ENCODE results near the gene PHOSPHO1.
"Not testable (repeated sequence)": the region's sequence is repeated elsewhere in the genome, so short reads cannot be mapped to it uniquely, and the experiment has no call there.

The PHOSPHO1 gene, protein sequence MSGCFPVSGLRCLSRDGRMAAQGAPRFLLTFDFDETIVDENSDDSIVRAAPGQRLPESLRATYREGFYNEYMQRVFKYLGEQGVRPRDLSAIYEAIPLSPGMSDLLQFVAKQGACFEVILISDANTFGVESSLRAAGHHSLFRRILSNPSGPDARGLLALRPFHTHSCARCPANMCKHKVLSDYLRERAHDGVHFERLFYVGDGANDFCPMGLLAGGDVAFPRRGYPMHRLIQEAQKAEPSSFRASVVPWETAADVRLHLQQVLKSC

DNA sequence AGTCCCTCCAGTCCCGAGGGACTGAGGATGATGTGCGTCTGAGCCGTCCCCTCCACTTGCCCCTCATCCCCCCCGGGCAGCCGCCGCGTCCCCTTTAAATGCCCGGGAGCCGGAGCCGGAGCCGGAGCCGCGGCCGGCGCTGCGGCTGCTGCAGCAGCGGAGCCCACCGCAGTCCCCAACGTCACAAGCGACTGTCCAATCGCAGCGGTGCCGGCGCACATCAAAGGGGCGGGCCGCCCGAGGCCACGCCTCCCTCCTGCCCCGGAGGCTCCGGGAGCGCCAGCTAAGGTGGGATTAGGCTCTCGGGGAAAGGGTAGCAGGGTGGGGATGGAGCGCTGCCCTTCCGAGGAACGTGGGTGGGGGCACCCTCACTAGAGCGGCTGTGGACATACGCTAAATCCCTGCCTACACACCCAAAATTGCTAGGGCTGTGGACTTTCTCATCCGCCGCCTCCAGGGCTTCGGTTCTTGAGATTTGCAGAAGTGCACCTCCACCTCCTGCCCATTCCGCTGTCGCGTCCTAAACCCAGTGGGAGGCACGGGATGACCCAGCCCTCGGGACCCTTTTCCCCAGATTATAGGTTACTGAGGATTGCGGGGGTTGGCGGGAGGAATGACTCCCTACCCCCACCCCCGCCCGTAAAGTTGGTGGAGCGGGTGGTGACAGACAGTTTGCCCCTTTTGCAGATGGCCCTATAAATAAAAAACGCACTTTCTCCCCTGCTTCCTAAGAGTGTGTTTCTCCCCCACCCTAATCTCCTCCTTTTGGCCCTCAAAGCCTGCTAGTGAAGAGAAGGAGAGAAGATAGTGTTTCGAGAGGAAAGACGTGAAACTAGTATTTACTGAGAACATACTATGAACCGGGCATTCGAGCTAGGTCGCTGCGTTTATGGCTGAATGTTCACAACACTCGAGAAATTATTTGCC is at the start of gene PHOSPHO1:
TSS of gene PHOSPHO1 (minus strand) at position 152 of the 927 bp plus-strand sequence. CDS start 4,096 bp downstream, outside the sequence.
- TF ChIP-seq, protein P1, sequence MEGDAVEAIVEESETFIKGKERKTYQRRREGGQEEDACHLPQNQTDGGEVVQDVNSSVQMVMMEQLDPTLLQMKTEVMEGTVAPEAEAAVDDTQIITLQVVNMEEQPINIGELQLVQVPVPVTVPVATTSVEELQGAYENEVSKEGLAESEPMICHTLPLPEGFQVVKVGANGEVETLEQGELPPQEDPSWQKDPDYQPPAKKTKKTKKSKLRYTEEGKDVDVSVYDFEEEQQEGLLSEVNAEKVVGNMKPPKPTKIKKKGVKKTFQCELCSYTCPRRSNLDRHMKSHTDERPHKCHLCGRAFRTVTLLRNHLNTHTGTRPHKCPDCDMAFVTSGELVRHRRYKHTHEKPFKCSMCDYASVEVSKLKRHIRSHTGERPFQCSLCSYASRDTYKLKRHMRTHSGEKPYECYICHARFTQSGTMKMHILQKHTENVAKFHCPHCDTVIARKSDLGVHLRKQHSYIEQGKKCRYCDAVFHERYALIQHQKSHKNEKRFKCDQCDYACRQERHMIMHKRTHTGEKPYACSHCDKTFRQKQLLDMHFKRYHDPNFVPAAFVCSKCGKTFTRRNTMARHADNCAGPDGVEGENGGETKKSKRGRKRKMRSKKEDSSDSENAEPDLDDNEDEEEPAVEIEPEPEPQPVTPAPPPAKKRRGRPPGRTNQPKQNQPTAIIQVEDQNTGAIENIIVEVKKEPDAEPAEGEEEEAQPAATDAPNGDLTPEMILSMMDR (conservative IDR thresholded peaks at IDR 0.05): no peak
- TF ChIP-seq ZFX (IDR thresholded peaks at IDR 0.05): no peak
- peak within 1 kb of the TSS; percentile 8 for H3K27ac ChIP-seq

DNA sequence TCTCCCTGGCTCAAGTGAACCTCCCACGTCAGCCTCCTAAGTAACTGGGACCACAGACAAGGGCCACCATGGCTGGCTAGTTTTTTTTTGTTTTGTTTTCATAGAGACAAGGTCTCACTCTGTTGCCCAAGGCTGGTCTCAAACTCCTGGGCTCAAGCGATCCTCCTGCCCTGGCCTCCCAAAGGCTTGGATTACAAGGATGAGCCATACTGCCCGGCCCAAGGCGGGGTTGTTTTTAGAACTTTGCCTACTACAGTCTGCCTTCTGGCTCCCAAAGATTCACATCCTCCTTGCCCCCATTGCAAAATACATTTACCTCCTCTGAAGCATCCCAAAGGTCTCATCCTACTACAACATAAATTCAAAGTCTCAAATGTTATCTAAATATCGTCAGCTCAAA is 49.5 kb upstream of the PHOSPHO1 start:
- TF ChIP-seq, protein P1 (conservative IDR thresholded peaks at IDR 0.05): no peak
- TF ChIP-seq ZFX (IDR thresholded peaks at IDR 0.05): no peak
- H3K27ac ChIP-seq: no peak overlapping the region

DNA sequence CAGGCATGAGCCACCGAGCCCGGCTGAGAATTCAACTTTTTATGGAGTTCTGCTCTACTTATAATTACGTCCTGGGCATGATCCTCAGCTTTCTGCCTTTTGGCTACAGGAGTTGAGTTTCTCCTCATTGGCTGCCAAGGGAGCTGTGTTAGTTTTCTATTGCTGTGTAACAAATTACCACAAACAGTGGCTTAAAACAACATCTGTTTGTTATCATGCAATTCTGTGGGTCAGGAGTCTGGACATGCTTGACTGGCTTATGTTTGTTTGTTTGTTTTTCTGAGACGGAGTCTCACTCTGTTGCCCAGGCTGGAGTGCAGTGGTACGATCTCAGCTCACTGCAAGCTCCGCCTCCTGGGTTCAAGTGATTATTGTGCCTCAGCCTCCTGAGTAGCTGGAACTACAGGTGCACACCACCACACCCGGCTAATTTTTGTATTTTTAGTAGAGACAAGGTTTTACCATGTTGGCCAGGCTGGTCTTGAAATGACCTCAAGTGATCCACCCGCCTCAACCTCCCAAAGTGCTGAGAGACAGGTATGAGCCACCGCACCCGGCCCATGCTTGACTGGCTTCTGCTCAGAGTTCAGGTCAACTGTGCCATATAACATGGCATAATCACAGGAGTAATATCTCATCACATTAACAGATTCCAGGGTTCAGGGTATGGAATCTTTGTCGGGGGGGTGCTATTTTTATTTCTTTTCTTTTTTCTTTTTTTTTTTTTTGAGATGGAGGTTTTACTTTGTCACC is 48.9 kb upstream of the PHOSPHO1 start:
- not testable (repeated sequence) for H3K27ac ChIP-seq

DNA sequence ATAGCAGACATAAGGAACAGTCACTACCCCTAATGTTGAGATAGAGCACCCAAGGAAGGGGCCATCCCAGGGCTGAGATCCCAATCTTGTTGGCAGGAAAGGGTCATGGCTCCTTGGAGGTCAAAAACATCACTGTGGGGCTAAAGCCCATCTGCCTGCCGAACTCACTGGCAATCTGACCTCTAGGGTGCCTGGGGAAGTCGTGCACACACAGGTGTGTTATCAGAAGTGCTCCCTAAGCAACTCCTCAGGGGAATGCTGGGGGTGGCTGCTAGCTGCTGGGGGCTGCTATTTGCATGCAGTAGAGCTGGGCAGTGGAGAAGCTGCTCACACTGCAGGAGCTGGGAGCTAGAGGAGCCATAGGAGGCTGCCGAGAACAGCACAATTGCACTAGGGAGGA is 47.5 kb upstream of the PHOSPHO1 start:
- H3K27ac ChIP-seq: no peak overlapping the region
- no peak for TF ChIP-seq ZFX (IDR thresholded peaks at IDR 0.05)
- TF ChIP-seq, protein P1 (conservative IDR thresholded peaks at IDR 0.05): no peak

DNA sequence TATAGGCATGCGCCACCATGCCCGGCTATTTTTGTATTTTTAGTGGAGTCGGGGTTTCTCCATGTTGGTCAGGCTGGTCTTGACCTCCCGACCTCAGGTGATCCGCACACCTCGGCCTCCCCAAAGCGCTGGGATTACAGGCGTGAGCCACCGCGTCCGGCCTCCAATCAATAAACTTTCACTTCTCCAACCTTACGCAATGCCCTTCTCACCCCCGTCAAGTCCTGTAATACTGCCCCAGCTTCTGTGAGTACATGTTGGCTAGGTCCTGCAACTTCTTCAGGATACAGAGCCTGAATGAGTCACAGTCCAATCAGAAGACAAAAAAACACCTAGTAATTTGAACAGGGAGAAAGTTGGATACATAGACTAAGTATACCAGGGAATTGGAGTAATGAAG is 47.1 kb upstream of the PHOSPHO1 start:
- H3K27ac ChIP-seq: no peak overlapping the region
- TF ChIP-seq, protein P1 (conservative IDR thresholded peaks at IDR 0.05): no peak
- no peak for TF ChIP-seq ZFX (IDR thresholded peaks at IDR 0.05)

DNA sequence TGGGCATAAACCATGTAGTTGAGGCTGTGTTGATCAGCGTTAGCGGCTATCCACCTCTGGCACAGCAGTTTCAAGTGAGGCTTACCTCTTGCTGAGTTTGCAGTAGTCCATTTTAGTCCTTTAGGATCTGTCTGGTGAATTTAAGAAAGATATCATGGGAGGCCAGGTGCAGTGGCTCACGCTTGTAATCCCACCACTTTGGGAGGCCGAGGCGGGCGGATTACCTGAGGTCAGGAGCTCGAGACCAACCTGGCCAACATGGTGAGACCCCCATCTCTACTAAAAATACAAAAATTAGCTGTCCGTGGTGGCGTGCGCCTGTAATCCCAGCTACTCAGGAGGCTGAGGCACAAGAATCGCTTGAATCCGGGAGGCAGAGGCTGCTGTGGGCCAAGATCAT is 45.4 kb upstream of the PHOSPHO1 start:
- H3K27ac ChIP-seq: not testable (repeated sequence)

DNA sequence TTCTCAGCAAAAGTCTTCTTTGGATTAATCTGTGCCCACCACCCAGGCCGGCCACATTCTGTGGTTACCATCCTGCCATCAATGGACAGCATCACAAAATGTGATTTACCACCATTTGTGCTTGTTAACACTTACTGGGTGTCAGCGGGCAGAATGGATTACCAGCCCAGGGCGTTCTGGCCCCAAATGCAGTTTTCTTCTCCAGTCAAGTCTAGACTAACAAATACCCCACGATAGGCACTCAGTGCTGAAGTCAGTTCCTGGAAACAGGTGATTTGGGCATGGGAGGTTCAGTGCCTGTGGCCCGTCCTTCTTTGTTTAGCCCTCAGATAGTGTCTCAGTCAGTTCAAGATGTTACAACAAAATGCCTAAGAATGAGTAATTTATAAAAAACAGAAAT is 38.8 kb upstream of the PHOSPHO1 start:
- TF ChIP-seq, protein P1 (conservative IDR thresholded peaks at IDR 0.05): no peak
- no peak for TF ChIP-seq ZFX (IDR thresholded peaks at IDR 0.05)
- no peak overlapping the region for H3K27ac ChIP-seq

DNA sequence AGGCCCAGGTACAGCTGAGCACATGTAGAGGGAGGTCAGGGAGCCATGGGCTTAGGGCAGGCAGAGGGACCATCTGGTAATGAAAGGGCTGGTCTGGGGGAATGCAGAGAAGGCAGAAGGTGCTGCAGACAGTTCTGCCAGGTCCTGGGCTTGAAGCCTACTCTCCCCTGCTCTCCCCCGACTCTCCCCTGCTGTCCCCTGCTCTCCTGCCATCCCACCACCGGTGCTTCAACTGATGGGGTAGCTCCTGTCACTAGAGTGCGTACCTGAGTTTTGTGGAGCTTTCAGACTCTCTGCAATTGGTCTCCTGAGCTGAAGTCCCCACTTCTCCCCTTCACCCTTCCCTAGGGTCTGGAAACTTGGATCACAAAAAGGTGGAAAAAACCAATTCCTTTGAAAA is 37.3 kb upstream of the PHOSPHO1 start:
- H3K27ac ChIP-seq: no peak overlapping the region
- TF ChIP-seq ZFX (IDR thresholded peaks at IDR 0.05): no peak
- TF ChIP-seq, protein P1 (conservative IDR thresholded peaks at IDR 0.05): no peak

Data from C4-2B (cell line).